ENCODE data around the gene WSCD2. TPM values are rescaled to one million over a fixed set of nuclear protein-coding genes. Genes with fewer than 3 reads are reported as not detected.

Gene WSCD2
- total and polyA plus RNA-seq, 3 donors from 2014 or later: 0.50 to 1.7 (median 0.94) TPM

DNA sequence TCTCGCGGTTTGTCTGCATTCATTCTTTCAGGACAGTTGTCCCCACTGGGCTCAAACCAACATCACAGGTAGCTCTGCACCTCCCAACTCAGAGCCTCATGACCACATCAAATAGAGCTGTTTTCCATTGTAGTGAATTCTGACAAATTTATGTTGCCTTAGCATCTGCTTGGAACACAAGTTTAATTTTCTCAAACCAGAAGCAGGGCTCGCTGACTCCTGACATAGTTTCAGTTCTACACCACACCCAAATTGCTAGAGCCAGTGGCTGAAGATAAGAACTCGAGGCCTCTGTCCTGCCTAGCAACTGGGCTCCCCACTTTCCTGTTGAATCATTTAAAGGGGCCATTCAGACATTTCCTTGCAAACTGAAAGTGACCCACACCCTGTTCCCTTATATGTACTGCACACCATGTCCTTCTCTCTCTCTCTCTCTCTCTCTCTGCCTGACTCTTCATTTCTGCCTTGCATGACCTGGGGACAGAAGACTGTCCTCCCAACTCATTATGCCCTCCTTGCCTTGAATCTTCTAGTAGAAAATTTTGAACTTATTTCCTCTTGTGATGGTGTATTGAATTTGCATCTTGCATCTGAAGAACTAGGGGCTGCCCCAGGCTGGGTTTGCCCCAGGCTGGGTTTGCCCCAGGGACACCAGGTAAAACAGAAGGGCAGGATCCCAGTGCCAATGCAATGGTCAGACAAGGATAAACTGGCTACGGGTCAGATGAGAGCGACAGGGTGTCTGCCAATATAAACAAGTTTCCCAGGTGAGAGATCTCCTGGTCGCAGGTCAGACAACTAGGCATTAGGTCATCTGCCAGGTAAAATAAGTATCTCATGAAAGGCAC is 9.7 kb upstream of the WSCD2 start:
- no peaks in the 10 kb centered on the region for H3K9me3 ChIP-seq
- TF ChIP-seq, protein P1, sequence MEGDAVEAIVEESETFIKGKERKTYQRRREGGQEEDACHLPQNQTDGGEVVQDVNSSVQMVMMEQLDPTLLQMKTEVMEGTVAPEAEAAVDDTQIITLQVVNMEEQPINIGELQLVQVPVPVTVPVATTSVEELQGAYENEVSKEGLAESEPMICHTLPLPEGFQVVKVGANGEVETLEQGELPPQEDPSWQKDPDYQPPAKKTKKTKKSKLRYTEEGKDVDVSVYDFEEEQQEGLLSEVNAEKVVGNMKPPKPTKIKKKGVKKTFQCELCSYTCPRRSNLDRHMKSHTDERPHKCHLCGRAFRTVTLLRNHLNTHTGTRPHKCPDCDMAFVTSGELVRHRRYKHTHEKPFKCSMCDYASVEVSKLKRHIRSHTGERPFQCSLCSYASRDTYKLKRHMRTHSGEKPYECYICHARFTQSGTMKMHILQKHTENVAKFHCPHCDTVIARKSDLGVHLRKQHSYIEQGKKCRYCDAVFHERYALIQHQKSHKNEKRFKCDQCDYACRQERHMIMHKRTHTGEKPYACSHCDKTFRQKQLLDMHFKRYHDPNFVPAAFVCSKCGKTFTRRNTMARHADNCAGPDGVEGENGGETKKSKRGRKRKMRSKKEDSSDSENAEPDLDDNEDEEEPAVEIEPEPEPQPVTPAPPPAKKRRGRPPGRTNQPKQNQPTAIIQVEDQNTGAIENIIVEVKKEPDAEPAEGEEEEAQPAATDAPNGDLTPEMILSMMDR (IDR thresholded peaks at IDR 0.05): no peak
- TF ChIP-seq POLR2A (IDR thresholded peaks at IDR 0.05): no peak
- H3K27me3 ChIP-seq: no peaks in the 10 kb centered on the region
- no peak overlapping the region for H3K27ac ChIP-seq
- WGBS, 2 donors: 74 to 76% methylated on average over 7 of the region's 7 CpGs
- no peaks in the 10 kb centered on the region for H3K4me1 ChIP-seq
- no peak overlapping the region for H3K4me3 ChIP-seq
- intact Hi-C loops (cut with DNase I; ENCODE audit: low total_unique reads): no loop called here
- no peak for DNase-seq
- no peaks in the 10 kb centered on the region for H3K36me3 ChIP-seq (ENCODE audit: low read depth, missing control alignments)

DNA sequence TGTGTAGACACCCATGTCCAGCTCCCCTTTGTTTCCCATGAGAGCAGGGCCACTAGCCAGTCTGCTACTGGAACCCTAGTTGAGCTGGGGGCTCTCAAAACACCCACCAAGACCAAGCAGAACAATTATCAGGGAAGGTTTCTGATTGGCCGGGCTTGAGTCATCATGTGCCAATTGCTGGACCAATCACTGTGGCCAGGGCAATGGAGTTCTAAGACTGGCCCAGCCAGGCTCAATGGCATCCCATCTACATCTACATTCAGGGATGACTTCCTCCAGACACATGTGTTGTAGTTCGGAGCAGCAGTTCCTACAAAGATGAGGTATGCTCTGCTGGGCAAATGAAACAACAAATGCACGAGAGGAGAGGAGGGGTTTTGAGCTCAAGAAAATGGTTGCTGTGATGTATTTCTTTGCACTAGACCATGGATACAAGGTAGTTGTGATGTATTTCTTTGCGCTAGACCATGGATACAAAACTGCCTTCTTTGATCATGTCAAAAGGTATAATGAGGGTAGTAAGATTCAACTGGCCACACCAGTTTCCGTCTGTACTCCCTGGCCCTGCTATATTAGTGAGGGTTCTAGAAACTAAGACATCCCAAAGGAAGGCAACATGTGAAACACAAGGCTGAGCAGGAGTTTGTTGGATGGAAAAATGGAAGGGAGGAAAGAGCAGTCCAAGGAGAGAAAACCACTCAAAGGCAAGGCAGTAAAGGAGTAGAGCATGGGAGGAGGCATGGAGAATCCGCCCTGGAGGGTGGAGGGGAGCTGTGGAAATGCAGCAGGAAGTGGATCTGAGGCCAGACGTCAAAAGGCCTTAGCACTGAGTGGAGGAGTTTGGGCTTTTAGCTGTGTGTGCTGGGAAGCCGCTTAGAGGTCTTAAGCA is 8.9 kb upstream of the WSCD2 start:
- 79 to 80% methylated on average over 8 of the region's 8 CpGs for WGBS, 2 donors
- H3K9me3 ChIP-seq: no peaks in the 10 kb centered on the region
- no peaks in the 10 kb centered on the region for H3K4me1 ChIP-seq
- no peaks in the 10 kb centered on the region for H3K36me3 ChIP-seq (ENCODE audit: low read depth, missing control alignments)
- no peaks in the 10 kb centered on the region for H3K27me3 ChIP-seq
- no peak for DNase-seq
- TF ChIP-seq POLR2A (IDR thresholded peaks at IDR 0.05): no peak
- TF ChIP-seq, protein P1 (IDR thresholded peaks at IDR 0.05): no peak
- no peak overlapping the region for H3K4me3 ChIP-seq
- no peak overlapping the region for H3K27ac ChIP-seq
- intact Hi-C loops (cut with DNase I; ENCODE audit: low total_unique reads): no loop called here

DNA sequence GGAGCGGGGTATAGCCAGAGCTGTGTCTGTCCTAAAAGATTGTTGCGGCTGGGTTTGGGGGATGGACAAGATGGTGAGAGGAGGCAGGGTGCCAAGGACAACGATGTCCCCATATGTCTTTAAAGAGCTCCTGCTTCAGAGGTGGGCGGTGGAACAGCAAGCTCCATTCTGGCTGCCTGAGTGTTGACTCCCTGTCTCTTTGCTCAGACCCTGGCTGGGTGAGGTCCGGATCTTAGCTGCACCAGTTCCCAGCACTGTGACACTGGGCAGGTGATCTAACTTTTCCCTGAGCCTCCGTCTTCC is 8.3 kb upstream of the WSCD2 start:
- Histone ChIP-seq H3K4me3 (no peak overlapping the region), H3K9me3 (no peaks in the 10 kb centered on the region), H3K4me1 (no peaks in the 10 kb centered on the region), H3K27me3 (no peaks in the 10 kb centered on the region), H3K27ac (no peak overlapping the region), H3K36me3 (ENCODE audit: low read depth, missing control alignments) (no peaks in the 10 kb centered on the region)
- 65 to 73% methylated on average over 5 to 6 of the region's 6 CpGs for WGBS, 2 donors
- TF ChIP-seq, protein P1 (IDR thresholded peaks at IDR 0.05): no peak
- no peak for TF ChIP-seq POLR2A (IDR thresholded peaks at IDR 0.05)
- no peak for DNase-seq
- intact Hi-C loops (cut with DNase I; ENCODE audit: low total_unique reads): no loop called here

DNA sequence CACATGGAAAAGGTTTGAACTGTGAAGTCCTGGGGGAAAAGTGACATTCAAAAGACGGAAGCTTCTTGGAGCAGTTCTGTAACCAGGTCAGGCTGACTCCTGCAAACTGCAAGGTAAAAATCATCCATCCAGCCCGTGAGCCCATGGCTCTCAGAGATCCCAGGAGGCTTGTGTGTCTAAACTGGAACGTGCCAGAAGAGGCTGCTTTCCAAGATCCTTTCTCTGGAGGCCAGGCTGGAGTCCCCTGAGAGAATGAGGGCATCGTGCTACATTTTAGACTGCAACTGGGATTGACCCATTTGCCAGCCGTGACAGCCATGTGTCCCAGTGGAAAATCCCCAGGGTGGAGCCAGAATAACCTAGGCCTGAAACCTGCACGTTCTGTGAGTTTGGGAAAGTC is 7.8 kb upstream of the WSCD2 start:
- DNase-seq: no peak
- Histone ChIP-seq H3K27me3 (no peaks in the 10 kb centered on the region), H3K27ac (no peak overlapping the region), H3K4me1 (no peaks in the 10 kb centered on the region), H3K4me3 (no peak overlapping the region), H3K36me3 (ENCODE audit: low read depth, missing control alignments) (no peaks in the 10 kb centered on the region), H3K9me3 (no peaks in the 10 kb centered on the region)
- WGBS, 2 donors: 82 to 86% methylated on average over 6 of the region's 6 CpGs
- TF ChIP-seq, protein P1 (IDR thresholded peaks at IDR 0.05): no peak
- no peak for TF ChIP-seq POLR2A (IDR thresholded peaks at IDR 0.05)
- intact Hi-C loops (cut with DNase I; ENCODE audit: low total_unique reads): no loop called here
